ENCODE results near the gene TNFRSF4. TPM values are rescaled to one million over a fixed set of nuclear protein-coding genes. Genes with fewer than 3 reads are reported as not detected.

Gene TNFRSF4
- total and polyA plus RNA-seq, 2 of the 8 experiments (the other 6 are each of a cell fraction or from before 2014, with no cell fraction given), result 0.06 TPM; not detected in 1

DNA sequence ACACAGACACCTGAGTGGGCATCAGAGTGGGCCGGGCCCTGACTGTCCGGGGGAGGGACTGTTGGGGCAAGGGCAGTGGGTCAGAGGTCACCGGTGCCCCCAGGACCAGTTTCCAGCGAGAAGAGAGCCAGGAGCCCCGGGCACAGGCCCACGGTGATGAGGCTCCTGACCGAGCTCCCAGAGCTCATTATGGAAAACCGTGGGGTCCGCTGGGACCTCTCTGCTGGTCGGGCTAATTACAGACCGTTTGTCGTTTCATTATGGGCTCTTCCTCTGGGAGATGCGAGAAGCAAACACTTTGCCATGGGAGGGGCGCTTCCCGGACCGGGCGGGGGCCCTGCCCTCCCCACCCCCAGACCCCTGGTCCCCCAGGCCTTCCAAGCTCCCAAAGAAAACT is 52.3 kb downstream of the TNFRSF4 start:
- Histone ChIP-seq H3K4me1 (replicated peaks in 1 of 4; ENCODE audit: control insufficient read depth in 3 of 4, insufficient read depth in 4 of 4, low read length in 3 of 4) (peaks cover 0 to 45% (median 33%) of the 10 kb centered on the region in 4 experiments; a peak in 6 of 7 replicates), H2AFZ (ENCODE audit: low read length) (no peak overlapping the region), H3K4ac (replicated peaks; ENCODE audit: insufficient read length, low read depth, low read length) (no peak overlapping the region), H2BK12ac (ENCODE audit: low read depth, low read length) (no peak overlapping the region; the same call in 1 of the 2 replicates), H4K91ac (replicated peaks; ENCODE audit: insufficient read length, low read length) (no peak overlapping the region), H3K27ac (ENCODE audit: low read depth, low read length) (no peak overlapping the region), H3K56ac (replicated peaks; ENCODE audit: insufficient read length, low read depth, low read length) (no peak overlapping the region), H2BK5ac (ENCODE audit: low read depth, low read length) (no peak overlapping the region; the same call in 1 of the 2 replicates), H3K23me2 (ENCODE audit: low read depth, low read length) (peaks cover 13% of the 10 kb centered on the region; the same call in 1 of the 2 replicates), H3K9ac (replicated peaks in 1 of 4; ENCODE audit: extremely low read depth in 1 of 4, low read depth in 3 of 4, low read length in 3 of 4) (no peak overlapping the region), H3K4me2 (ENCODE audit: insufficient read depth in 1 of 2, low read depth in 2 of 2, low read length in 2 of 2) (no peak overlapping the region), H3K79me1 (ENCODE audit: low read depth, low read length) (no peaks in the 10 kb centered on the region; the same call in 1 of the 2 replicates), H3K4me3 (ENCODE audit: extremely low read depth in 1 of 4, insufficient read depth in 2 of 4, low read depth in 3 of 4, low read length in 4 of 4) (no peak overlapping the region), H4K8ac (ENCODE audit: extremely low read depth, insufficient read depth, low read length) (0 out of 2 replicates have a peak overlapping the region, but pooled peaks have one; percentile 40), H2BK15ac (ENCODE audit: low read length) (no peak overlapping the region), H3K9me3 (ENCODE audit: insufficient read depth in 2 of 2, low read depth in 1 of 2, low read length in 1 of 2) (no peaks in the 10 kb centered on the region), H2BK120ac (replicated peaks; ENCODE audit: low read depth, low read length) (no peak overlapping the region), H2BK20ac (ENCODE audit: low read length) (no peak overlapping the region), H3K23ac (ENCODE audit: insufficient read length) (no peak overlapping the region), H3K79me2 (ENCODE audit: control insufficient read depth in 1 of 2, insufficient read depth in 2 of 2, low read length in 2 of 2) (no peaks in the 10 kb centered on the region; a peak in 2 of 4 replicates), H3K27me3 (replicated peaks in 1 of 4; ENCODE audit: control insufficient read depth in 3 of 4, extremely low read depth in 1 of 4, insufficient read depth in 3 of 4, low read length in 3 of 4) (no peaks in the 10 kb centered on the region), H3K14ac (ENCODE audit: insufficient read length) (no peak overlapping the region), H3K18ac (ENCODE audit: extremely low read depth, low read length) (peak overlapping the region; percentile 60; the same call in 1 of the 2 replicates), H2AK5ac (ENCODE audit: low read depth, low read length) (no peak overlapping the region), H3K36me3 (ENCODE audit: control insufficient read depth in 2 of 4, insufficient read depth in 4 of 4, low read length in 3 of 4) (no peaks in the 10 kb centered on the region), H4K5ac (ENCODE audit: insufficient read length, low read depth, low read length) (no peak overlapping the region), H4K20me1 (replicated peaks in 1 of 2; ENCODE audit: control insufficient read depth in 1 of 2, insufficient read depth in 2 of 2, low read length in 2 of 2) (no peaks in the 10 kb centered on the region)
- CTCF ChIA-PET (ENCODE audit: partially characterized antibody), result interaction anchor here (0.8 to 2.2 kb wide), 6 partner anchors 23 to 130 kb away, joined by 3 to 10 read pairs (median 4); no protein-coding TSS in a partner anchor
- FAIRE-seq, result no peak
- WGBS, 2 experiments (ENCODE audit: extremely low coverage in 1 of 2, insufficient coverage in 1 of 2, insufficient read length in 1 of 2, insufficient replicate concordance in 2 of 2, low coverage in 1 of 2, low lambda C conversion rate in 2 of 2, missing lambda C conversion rate in 1 of 2), result 88% methylated on average over 12 of the region's 17 CpGs; no CpG with 5 or more reads in 1 of the 2 experiments
- POLR2A ChIA-PET (ENCODE audit: partially characterized antibody), result interaction anchor here (0.8 to 2.0 kb wide), 6 partner anchors 14 to 69 kb away, joined by 3 to 4 read pairs (median 3); partner anchors contain the start of gene SDF4
- no peak for DNase-seq (ENCODE audit: low read depth in 1 of 2, low spot score in 2 of 2)
- TF ChIP-seq SP2 (IDR thresholded peaks at IDR 0.05; ENCODE audit: low read length) (no peak), NANOG (IDR thresholded peaks at IDR 0.05; ENCODE audit: insufficient read depth, low read depth, low read length, poor library complexity, severe bottlenecking) (no peak), CEBPB (IDR thresholded peaks at IDR 0.05; ENCODE audit: low read depth, low read length) (no peak), TBP (IDR thresholded peaks at IDR 0.05; ENCODE audit: low read depth, low read length) (no peak), JUN (IDR thresholded peaks at IDR 0.05; ENCODE audit: low read depth, low read length) (no peak), KDM1A (IDR thresholded peaks at IDR 0.05; ENCODE audit: borderline replicate concordance, low read length) (no peak), KDM5A (IDR thresholded peaks at IDR 0.05; ENCODE audit: low read length) (no peak), CBX5 (IDR thresholded peaks at IDR 0.05; ENCODE audit: low read depth, low read length) (no peak), CTBP2 (IDR thresholded peaks at IDR 0.05; ENCODE audit: borderline replicate concordance, insufficient read depth, insufficient read length, low read length) (no peak)
- TF ChIP-seq, protein P1, sequence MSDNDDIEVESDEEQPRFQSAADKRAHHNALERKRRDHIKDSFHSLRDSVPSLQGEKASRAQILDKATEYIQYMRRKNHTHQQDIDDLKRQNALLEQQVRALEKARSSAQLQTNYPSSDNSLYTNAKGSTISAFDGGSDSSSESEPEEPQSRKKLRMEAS (IDR thresholded peaks at IDR 0.05), result no peak
- TF ChIP-seq, protein P2, sequence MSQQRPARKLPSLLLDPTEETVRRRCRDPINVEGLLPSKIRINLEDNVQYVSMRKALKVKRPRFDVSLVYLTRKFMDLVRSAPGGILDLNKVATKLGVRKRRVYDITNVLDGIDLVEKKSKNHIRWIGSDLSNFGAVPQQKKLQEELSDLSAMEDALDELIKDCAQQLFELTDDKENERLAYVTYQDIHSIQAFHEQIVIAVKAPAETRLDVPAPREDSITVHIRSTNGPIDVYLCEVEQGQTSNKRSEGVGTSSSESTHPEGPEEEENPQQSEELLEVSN (IDR thresholded peaks at IDR 0.05), result no peak
- TF ChIP-seq, protein P3, sequence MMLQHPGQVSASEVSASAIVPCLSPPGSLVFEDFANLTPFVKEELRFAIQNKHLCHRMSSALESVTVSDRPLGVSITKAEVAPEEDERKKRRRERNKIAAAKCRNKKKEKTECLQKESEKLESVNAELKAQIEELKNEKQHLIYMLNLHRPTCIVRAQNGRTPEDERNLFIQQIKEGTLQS (IDR thresholded peaks at IDR 0.05; ENCODE audit: insufficient read depth, low read depth, low read length), result no peak
